Activated CD4-positive, alpha-beta T cell treated with anti-CD3 and anti-CD28 coated beads for 24 hours (primary cell): ENCODE data around the gene SLC2A13.
"Not testable (repeated sequence)": the region's sequence is repeated elsewhere in the genome, so short reads cannot be mapped to it uniquely, and the experiment has no call there.

ENCODE experiments used
- DNase-seq, 2 donors: peaks; one replicate each; pipeline ENCODE4 v3.0.0-alpha.2; 2020; ENCODE audit warnings: low read depth in 2 of 2

SLC2A13 gene

DNA sequence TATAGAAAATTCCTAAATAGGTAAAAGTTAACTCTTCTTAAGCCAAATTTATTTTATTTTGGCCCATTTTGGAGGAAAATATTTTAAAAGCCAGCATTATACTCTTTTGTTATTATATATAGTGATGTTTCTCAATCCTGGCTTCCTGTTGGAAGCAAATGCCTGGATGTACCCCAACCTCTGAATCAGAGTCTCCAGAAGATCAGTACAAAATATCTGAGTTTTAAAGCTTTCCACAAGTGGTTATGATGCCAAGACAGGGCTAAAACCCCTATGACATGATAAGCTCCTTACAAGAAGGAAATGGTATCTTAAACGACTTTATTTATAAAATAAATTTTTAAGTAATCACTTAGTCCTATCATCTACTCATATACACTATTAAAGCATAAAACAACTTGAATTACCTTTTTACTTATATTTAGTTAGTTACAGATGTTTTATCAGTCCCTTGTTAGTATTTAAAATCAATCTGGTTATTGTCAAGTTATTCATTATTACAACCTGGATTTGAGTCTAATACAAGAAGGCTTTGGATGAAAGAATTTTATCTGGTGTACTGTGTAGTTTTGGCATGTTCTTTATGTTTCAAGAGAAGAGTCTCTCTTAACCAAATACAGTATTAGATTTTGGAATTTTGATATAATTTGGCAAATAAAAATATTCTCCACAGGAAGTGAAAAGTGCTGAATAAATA lies 238.1 kb downstream of the SLC2A13 start:
- no peak for DNase-seq

DNA sequence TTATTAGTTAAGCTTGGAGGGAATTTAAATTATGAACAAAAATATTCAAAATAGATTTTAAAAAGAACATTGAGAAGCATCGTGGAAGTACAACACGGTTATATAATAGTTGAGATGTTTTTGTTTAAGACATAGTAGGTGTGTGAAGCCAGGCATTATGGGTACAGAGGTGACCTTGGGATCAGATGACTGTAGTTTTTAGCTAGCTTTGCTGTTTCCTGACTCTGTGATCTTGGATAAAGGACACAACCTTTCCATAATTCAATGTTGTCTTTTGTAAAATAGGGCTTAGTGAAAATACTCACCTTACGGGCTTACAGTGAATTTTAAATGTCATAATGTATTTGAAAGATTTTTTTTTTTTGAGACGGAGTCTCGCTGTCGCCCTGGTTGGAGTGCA lies 239.7 kb downstream of the SLC2A13 start:
- DNase-seq: no peak

DNA sequence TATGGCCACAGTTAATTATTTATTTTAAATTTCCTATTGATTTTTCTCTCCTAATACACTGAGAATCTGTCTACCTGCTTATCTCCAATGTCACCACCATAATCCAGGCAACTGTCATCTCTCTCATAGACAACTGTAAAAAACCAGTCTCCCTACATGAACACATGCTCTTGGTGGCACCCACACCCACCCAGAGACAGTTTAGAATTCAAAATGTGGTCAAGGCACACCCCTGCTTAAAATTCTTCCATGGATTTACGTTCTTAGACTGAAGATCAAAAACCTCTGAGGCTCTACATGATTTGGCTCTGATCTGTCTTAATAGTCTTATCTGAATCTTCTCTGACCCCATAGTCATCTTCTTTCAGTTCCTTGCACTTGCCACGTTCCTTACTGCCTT lies 245.2 kb downstream of the SLC2A13 start:
- DNase-seq: no peak

DNA sequence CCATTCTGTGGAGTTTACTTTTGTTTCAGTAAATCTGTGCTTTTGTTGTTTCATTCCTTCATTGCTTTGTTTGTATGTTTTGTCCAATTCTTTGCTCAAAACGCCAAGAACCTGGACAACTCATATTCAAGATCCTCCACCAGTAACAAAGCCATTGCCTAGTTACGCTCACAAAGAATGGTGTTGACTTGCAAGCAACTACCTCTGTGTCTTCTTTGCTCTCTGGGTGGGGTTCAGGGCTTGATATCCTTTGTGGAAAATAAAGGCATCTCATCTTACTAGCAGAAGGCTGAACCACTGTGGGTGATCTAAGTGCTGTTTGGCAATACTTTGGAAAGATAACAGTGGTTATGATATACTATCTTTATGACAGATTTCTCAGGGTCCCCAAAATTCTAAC lies 252.9 kb downstream of the SLC2A13 start:
- DNase-seq: no peak

DNA sequence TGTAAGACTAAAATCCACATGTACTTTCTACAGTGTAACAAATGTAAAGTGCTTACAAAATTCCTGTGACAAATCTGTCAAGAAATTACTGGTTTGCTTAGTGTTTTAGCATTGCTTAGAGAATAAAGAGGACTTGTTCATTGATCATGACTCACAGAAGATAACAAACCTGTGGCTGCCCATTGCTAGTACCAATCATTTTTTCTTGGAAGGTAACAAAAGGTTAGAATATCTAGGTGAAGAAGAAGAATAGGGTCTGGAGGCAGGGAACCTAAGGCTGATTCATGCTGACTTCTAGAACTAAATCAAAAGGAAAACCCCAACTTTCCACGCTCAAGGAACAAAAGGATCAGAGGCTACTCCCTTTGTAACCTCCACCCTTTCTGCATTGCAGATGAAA lies 253.5 kb downstream of the SLC2A13 start:
- no peak for DNase-seq

DNA sequence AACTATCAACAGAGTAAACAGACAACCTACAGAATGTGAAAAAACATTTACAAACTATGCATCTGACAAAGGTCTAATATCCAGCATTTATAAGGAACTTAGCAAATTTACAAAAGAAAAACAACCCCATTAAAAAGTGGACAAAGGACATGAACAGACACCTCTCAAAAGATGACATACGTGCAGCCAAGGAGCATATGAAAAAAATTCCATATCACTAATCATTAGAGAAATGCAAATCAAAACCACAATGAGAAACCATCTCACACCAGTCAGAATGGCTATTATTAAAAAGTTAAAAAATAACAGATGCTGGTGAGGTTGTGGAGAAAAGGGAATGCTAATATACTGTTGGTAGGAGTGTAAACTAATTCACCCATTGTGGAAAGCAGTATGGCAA lies 257.7 kb downstream of the SLC2A13 start:
- DNase-seq: not testable (repeated sequence)

DNA sequence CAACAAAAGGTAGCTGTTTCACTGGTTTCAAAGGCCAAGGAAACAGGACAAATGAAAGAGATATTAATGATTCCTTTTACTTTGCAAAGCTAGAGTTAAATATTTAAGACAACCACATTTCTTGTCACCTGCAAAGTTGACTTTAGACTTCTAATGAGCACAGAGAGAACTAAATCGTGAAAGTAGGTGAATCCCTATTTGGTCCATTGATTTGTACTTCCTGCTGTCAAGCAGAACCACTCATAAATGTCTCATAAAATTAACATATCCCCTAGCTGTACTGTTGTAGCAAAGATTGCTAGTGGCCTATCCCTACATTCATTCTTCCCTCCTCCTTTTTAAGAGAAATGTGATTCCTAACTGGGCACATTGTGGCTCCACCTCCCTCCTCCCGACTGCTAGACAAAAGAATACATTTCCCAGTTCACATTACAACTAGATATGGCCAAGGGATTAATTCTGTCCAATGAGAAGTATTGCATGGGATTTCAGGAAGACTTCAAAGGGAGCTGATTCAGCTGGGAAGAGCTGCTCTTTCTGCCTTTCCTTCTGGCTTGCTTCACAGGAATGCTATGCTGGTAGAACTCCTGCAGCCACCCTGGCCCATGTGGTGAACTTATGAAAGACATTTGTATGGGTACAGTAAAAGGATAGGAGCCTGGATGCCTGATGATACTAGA lies 258.8 kb downstream of the SLC2A13 start:
- no peak for DNase-seq

DNA sequence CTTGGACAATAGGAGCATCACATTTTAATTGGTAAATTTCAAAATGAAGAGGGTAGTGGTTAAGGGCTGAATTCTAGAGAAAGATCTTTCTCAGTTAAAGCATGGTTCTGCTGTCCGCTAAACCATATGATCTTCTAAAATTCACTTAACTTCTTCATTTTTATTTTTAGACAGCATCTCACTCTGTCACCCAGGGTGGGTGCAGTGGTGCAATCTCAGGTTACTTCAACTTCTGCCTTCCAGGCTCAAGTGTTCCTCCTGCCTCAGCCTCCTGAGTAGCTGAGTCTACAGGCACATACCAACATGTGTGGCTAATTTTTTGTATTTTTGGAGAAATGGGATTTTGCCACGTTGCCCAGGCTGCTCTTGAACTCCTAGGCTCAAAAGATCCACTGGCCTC lies 259.6 kb downstream of the SLC2A13 start:
- DNase-seq: no peak

DNA sequence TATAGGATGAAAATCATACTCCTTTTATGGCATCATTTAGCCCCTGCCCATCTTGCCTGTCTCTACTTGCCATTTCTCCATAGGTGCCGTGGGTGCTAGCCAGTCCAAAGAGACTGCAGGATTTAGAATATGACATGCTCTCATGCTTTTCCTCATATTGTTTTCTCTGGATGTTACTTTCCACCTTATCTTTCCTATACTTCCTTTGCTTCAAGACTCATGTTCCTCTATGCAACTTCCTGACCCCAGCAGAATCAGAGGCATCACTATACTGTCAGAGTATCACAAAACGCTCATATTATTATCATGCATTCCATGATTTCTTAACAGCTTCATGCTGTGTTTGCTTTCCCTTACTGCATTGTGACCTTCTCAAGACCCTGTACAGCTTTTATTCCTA lies 265.5 kb downstream of the SLC2A13 start:
- DNase-seq: no peak

DNA sequence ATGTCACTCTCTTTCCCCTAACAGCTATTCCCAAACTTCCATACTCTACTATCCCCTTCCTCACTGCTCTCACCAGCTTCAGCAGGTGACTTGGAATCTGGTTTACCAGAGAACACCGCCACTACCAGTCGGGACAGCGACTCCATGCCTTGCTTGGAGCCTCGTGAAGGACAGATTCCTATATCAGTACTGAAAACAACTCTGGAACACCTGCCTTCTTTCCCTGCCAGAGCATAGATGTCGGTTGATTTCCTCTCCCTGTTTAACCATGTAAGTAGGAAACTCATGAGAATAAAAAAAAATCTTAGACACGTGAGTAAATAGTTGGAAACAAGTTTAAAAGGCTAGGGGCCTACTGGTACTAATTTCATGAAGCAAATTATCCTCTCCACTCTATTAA lies 266.8 kb downstream of the SLC2A13 start:
- DNase-seq: no peak

DNA sequence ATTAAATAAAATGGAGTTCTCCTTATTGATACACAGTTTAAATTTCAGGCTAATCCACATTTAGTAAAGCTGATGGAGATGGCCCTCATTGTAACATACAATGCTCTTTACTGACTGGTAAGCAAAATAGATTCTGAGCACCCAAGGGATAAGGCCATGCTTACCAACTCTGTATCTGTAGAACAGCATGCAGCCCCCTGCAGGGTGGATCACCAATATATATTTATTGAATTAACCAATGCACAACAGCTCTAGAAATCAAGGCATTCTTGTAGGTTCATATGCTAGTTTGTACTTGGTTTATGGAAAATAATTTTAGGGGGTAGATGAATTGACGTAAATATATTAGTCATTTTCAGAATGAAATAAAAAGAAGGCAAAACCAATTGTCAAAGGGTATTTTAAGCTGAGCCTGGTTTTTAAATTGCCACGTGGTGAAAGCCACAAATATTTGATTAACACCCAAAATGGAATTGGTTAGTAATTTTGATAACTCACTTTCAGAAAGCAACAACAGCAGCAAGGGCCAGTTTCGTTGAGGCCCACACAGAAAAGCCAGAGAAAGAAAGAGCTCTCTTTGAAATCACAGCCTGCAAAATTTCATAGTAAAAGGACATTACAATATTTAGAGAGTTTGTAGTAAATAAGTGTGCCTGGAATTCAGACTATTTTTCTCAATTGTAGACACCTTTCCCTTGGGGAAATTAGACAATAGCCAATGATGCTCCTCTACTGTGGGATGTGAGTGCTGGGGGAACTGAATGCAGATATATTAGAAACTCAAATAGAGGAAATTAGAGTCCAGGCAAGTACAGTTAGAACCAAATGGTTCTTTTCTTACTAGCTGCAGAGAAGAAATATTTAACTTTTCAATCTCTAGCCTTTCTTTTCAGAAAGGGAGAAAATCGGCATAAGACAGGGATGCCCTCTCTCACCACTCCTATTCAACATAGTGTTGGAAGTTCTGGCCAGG lies 270.1 kb downstream of the SLC2A13 start:
- DNase-seq: no peak

DNA sequence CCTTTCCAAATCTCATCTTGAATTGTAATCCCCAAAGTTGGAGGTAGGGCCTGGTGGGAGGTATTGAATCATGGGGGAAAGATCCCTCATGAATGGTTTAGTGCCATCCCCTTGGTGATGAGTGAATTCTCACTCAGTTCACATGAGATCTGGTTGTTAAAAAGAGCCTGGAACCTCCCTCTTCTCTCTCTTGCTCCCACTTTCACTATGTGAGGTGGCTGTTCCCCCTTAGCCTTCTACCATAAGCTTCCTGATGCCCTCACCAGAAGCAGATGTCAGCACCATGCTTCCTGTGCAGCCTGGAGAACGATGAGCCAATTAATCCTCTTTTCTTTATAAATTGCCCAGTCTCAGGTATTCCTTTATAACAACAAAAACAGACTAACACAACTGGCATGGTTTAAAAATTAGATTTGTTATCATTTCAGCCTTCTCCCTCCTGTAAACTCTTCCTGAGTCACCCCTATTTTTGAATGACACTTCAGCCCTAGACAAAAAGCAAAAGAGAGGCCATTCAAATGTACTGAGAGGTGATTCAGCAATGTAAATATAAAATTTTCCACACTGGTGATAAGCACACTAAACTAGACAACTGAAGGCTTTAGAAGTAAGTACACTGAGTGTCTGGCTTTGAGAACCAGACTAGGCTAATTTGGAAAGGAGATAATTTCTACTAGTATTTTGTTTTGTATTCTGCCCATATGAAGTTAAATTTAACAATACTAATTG lies 274.1 kb downstream of the SLC2A13 start:
- no peak for DNase-seq

DNA sequence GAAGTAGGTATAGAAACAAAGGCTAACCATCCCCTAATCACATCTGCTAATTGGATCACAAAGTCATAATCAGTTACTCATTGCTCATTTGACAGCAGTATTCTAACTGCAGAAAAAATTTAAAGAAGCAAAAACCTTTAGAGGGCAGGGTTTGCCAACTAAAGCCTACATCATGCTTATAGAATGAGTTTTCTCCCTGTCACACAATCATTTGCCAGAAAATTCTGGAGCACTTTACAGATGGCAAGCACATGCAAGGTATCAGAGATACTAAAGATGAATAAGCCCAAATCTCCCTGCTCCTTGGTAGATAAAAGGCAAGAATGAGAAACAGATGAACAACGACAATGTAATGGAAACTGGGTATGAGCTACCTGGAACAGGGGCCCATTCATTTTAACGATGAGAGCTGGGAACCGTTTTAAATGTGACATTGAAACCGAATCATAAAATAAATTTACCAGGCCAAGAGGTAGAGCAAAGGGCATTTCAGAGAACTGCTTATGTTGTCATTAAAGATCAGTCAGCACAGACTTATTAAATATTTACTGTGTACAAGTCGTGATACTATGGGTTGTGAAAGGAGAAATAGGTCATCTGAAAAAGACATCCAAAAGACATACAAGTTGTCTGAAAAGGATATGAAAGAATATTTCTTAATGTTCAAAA lies 274.9 kb downstream of the SLC2A13 start:
- DNase-seq: no peak

DNA sequence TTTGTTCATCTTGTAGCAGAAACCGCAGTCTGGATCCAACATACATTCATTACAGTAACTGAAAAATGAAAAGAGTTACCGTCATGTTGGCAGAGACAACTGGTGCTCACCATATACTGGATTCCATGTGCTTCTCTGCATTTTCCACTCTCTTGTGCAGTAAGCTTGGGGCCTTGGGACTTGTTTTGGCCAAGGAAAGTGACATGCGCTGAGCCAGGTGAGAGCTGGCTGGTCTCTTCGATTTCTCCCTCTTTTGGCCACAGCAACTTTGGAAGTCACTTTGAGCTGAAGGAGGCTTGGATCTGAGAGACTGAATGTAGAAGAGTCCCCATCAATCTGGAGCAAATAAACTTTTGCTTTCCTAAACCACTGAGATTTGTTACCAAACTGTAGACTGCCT lies 275.7 kb downstream of the SLC2A13 start:
- no peak for DNase-seq

DNA sequence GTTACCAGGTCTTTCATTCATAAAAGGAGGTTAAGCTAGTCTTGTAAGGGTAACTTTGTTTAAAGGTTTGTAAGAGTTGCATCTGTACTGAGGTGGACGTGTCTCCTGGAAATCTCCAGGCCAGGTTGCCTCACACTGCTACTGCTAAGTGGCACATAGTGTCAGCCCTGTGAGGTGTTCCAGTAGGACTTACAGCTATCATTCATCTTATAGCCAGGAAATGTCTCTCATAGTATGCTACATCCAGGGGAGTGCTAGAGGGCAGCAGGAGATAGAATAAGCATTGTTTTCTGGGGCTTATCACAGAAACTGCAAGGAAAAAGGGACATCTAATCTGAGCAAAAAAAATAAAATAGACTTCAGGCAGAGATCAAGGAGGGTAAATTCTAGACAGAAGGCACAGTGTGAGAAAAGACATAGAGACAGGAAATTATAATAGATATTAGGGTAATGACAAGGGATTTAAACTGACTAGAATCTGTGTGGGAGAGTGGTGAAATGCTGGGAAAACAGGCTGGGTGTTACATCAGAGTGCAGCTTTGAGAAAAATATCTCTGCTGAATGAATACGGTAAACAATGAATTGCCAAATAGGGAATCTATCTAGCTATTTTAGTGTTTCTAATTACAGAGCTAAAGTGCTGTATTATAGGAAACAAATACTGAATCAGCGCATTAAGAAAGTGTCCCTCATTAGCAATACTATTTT lies 281.2 kb downstream of the SLC2A13 start:
- DNase-seq: no peak

DNA sequence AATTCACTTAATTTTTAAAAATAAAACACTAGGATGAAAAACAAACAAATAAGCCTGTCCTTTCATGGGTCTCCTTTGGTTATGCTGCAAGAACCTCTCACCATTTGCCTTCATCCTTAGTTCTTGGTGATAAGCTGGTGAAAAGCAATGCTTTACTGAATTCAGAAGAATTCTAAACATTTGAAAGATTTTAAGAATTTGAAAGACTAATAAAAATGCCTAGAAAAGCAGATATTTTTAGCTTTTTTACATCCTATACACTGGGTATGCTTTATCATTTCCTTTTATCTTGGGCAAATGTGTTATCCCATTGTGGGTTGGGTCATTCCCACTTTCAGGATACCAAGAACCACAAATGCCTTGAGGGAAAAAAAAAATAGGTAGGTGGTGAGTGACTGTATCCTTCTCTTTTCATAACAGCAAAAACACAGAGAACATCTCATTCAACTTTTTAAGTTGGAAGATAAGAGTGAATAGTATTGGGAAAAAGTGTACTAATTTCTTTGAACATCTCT lies 289.2 kb downstream of the SLC2A13 start:
- no peak for DNase-seq

DNA sequence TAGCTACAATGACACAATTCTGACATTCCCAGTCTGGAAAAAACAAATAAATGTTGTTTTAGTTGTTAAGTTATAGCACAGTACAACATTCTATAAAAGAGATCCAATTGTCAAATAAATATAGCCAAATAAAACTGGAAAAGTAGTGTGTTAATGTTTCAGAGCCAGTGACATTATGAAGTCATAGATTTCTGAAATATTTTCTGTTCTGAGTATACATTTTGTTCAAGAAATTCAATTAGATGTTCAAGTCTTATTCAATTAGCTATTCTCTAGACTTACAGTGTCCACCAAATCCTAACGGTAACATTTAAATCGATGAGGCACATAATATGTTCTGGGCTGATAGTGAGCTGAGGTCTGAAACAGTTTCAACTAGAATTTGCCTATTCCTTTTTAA lies 290.1 kb downstream of the SLC2A13 start:
- no peak for DNase-seq

DNA sequence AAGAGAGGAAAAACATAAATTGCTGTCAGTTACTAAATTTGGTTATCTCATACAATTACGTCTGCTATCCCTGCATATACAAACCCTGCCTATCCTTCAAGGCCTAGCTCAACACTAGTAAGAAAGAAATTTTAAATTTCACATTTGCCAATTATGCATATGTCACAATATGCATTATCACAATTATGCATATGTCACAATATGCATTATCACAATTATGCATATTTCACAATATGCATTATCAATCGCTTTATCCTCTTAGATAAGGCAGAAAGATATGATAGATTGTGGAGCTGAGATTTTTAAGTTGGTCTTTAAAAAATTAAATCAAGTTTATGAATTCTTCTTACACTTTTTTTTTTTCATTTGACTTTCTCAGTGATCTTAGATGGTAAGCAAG lies 291.3 kb downstream of the SLC2A13 start:
- no peak for DNase-seq

DNA sequence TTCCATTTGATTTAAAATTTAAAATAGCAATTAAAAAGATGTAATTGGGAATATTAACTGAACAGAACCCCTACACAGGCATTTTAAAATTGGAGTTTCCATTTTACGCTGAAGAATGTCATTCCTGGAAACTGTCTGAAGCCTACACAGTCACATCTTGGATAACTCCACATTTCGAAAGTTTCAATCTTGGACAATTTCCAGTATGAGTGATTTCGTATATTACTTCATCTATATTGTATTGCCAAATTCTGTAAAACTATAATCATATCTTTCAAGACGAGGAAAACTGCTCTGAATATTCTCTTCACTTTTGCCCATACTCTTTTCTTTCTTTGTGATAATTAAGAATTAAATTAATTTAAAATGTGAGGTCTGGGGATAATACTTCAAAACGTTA lies 292.1 kb downstream of the SLC2A13 start:
- no peak for DNase-seq

DNA sequence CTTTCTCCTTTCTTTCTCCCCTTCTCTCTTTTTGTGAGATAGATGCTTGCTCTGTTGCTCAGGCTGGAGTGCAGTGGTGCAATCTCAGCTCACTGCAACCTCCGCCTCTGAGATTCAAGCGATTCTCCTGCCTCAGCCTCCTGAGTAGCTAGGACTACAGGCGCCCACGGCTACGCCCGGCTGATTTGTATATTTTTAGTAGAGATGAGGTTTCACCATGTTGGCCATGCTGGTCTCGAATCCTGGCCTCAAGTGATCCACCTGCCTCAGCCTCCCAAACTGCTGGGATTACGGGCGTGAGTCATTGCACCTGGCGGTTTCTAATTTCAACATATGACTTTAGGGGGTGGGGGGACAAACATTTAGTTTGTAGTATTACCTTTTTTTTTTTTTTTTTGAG lies 293.4 kb downstream of the SLC2A13 start:
- not testable (repeated sequence) for DNase-seq
